ENCODE measurements around the gene ADCK1. TPM values are rescaled to one million over a fixed set of nuclear protein-coding genes. Genes with fewer than 3 reads are reported as not detected.

The ADCK1 gene
- total RNA-seq, 1 experiment from 2014 or later: 12.2 TPM

DNA sequence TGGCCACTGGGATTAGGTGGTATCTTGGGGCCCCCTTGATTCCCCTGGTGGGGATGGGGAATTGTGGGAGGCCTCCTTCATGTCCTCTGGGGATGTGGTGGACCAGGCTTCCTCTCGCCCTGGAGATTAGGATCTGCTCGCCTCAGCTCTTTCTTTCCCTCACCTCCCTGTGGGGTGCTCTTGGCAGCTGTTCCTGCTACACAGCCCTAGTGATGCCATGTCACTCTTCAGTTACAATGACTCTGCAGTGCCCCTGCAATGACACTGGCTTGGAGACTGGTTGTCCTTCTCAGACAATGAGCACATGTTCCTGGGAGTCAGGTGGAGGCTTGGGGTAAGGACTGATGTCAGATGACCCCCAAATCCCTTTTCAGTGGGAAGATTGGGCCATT is 83.9 kb downstream of the ADCK1 start:
- Mint-ChIP-seq H3K4me3 (no peak overlapping the region), H3K27ac (no peak overlapping the region), H3K36me3 (ENCODE audit: insufficient read depth in 1 of 3, low read depth in 3 of 3) (peaks cover 7 to 13% (median 8%) of the 10 kb centered on the region in 3 experiments), H3K4me1 (peaks cover 0 to 5% of the 10 kb centered on the region in 2 experiments; a peak in 2 of 4 replicates), H3K9me3 (no peaks in the 10 kb centered on the region; a peak in 1 of 5 replicates), H3K27me3 (ENCODE audit: low read depth) (no peaks in the 10 kb centered on the region)
- TF ChIP-seq, protein P1, sequence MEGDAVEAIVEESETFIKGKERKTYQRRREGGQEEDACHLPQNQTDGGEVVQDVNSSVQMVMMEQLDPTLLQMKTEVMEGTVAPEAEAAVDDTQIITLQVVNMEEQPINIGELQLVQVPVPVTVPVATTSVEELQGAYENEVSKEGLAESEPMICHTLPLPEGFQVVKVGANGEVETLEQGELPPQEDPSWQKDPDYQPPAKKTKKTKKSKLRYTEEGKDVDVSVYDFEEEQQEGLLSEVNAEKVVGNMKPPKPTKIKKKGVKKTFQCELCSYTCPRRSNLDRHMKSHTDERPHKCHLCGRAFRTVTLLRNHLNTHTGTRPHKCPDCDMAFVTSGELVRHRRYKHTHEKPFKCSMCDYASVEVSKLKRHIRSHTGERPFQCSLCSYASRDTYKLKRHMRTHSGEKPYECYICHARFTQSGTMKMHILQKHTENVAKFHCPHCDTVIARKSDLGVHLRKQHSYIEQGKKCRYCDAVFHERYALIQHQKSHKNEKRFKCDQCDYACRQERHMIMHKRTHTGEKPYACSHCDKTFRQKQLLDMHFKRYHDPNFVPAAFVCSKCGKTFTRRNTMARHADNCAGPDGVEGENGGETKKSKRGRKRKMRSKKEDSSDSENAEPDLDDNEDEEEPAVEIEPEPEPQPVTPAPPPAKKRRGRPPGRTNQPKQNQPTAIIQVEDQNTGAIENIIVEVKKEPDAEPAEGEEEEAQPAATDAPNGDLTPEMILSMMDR (conservative IDR thresholded peaks at IDR 0.05): no peak
- H3K9ac ChIP-seq (ENCODE audit: extremely low read depth, insufficient read length, low read length): no peak overlapping the region
- H2BK12ac ChIP-seq (ENCODE audit: insufficient read length, low read depth, low read length): no peak overlapping the region
- H3K56ac ChIP-seq (ENCODE audit: insufficient read length, low read depth, low read length): no peak overlapping the region
- DNase-seq: no peak
- no peaks in the 10 kb centered on the region for H4K20me1 ChIP-seq (ENCODE audit: control insufficient read depth, insufficient read depth, insufficient read length)
- H3K14ac ChIP-seq (ENCODE audit: insufficient read depth, low read length): peak overlapping the region; percentile 65; the same call in 1 of the 2 replicates
- H2AK5ac ChIP-seq (ENCODE audit: insufficient read length, low read length): no peak overlapping the region
- H2BK120ac ChIP-seq (ENCODE audit: low read depth, low read length, poor library complexity, severe bottlenecking): no peak overlapping the region
- no peak overlapping the region for H2BK15ac ChIP-seq (ENCODE audit: low read depth, low read length)
- H4K5ac ChIP-seq (ENCODE audit: insufficient read length, low read depth, low read length): no peak overlapping the region
- no peak overlapping the region for H2BK20ac ChIP-seq (ENCODE audit: low read depth, low read length, poor library complexity, severe bottlenecking)
- H3K27ac ChIP-seq (ENCODE audit: insufficient read length, low read depth, low read length): no peak overlapping the region
- no peak overlapping the region for H3K23ac ChIP-seq (ENCODE audit: insufficient read length, low read depth, low read length)
- H3K23me2 ChIP-seq (ENCODE audit: insufficient read length, low read depth, low read length, poor library complexity, severe bottlenecking): no peaks in the 10 kb centered on the region
- H3K4ac ChIP-seq (ENCODE audit: low read depth, low read length): no peak overlapping the region
- WGBS (ENCODE audit: extremely low coverage, insufficient read length, low lambda C conversion rate): no CpG with 5 or more reads among the region's 2 CpGs
- H4K91ac ChIP-seq (ENCODE audit: insufficient read length, low read depth, low read length): no peak overlapping the region
- H3T11ph ChIP-seq (ENCODE audit: low read length): no peak overlapping the region
- H4K8ac ChIP-seq (replicated peaks; ENCODE audit: insufficient read length, low read depth, low read length): no peak overlapping the region
- H3K18ac ChIP-seq (ENCODE audit: insufficient read length, low read depth, low read length): no peak overlapping the region
- no peaks in the 10 kb centered on the region for H3K9me3 ChIP-seq (ENCODE audit: control insufficient read depth, low read depth, low read length)
- no peaks in the 10 kb centered on the region for H3K27me3 ChIP-seq (ENCODE audit: insufficient read depth, low read length)
- no peaks in the 10 kb centered on the region for H3K79me1 ChIP-seq (ENCODE audit: insufficient read depth, low read depth, low read length, poor library complexity, severe bottlenecking)
- H2BK5ac ChIP-seq (ENCODE audit: insufficient read length, low read length): no peak overlapping the region
- no peaks in the 10 kb centered on the region for H3K79me2 ChIP-seq (ENCODE audit: insufficient read depth, low read length)
- H3K4me2 ChIP-seq (ENCODE audit: insufficient read depth, insufficient read length, low read length): no peak overlapping the region
- H2AFZ ChIP-seq (ENCODE audit: low read length): no peak overlapping the region
- no peaks in the 10 kb centered on the region for H3K4me1 ChIP-seq (ENCODE audit: insufficient read depth, low read length)
